Peyer's patch (tissue), 4 donors: ENCODE data around the gene RIN1.

Experiments
- CTCF ChIP-seq, 6 experiments: fragments of 450-650 bp in 4 of 6; fragments of 200-600 bp in 2 of 6; sonication (generic) in 1 of 6; IDR thresholded peaks; one replicate each; pipeline ENCODE4 v1.5.1; 2017 to 2019; ENCODE audit warnings: antibody characterized with exemption in 6 of 6, mild to moderate bottlenecking in 3 of 6, moderate library complexity in 1 of 6
- POLR2A ChIP-seq, 2 donors: fragments of 450-650 bp; IDR thresholded peaks; one replicate each; pipeline ENCODE4 v1.5.1; 2017; ENCODE audit warnings: antibody characterized with exemption in 2 of 2, mild to moderate bottlenecking in 2 of 2, moderate library complexity in 2 of 2

GRCh38 chr11:66371627-66372415, 35.6 kb upstream of the RIN1 start, which contains the start of gene SLC29A2:
- no peak for TF ChIP-seq CTCF (IDR thresholded peaks at IDR 0.05)
- TF ChIP-seq POLR2A (IDR thresholded peaks at IDR 0.05), result no peak
